Stomach (tissue), 9 donors: ENCODE results near the gene MAGEA12. TPM values are rescaled to one million over a fixed set of nuclear protein-coding genes. Genes with fewer than 3 reads are reported as not detected.
"Not testable (repeated sequence)": the region's sequence is repeated elsewhere in the genome, so short reads cannot be mapped to it uniquely, and the experiment has no call there.

Source experiments
- DNase-seq, 2 donors: peaks; one replicate each; pipeline versions ENCODE4 v3.0.0 to v3.0.0-alpha.2; 2013 to 2019
- H3K27ac ChIP-seq, 5 donors: fragments of 200-600 bp in 4 of 5; sonication (generic) in 4 of 5; one replicate each; pipeline ENCODE4 v1.5.1; 2013 to 2019; ENCODE audit warnings: mild to moderate bottlenecking in 1 of 5, moderate library complexity in 1 of 5
- H3K27me3 ChIP-seq, 3 donors: fragments of 200-600 bp; sonication (generic); one replicate each; pipeline ENCODE4 v1.5.1; 2017 to 2019; ENCODE audit warnings: mixed run types in 1 of 3
- H3K36me3 ChIP-seq, 4 donors: fragments of 200-600 bp; sonication (generic); 1 replicate in 3 of 4; 2 replicates in 1 of 4; pipeline ENCODE4 v1.5.1; 2016 to 2019
- H3K4me1 ChIP-seq, 4 donors: fragments of 200-600 bp; sonication (generic); one replicate each; pipeline ENCODE4 v1.5.1; 2016 to 2019
- H3K4me3 ChIP-seq, 4 donors: fragments of 200-600 bp; sonication (generic) in 3 of 4; one replicate each; pipeline ENCODE4 v1.5.1; 2016 to 2019; ENCODE audit warnings: mild to moderate bottlenecking in 1 of 4
- H3K9me3 ChIP-seq, 4 donors: fragments of 200-600 bp; sonication (generic); one replicate each; pipeline ENCODE4 v1.5.1; 2016 to 2019
- CTCF ChIP-seq, 7 experiments: fragments of 450-650 bp in 4 of 7; fragments of 200-600 bp in 3 of 7; sonication (generic) in 3 of 7; IDR thresholded peaks; one replicate each; pipeline ENCODE4 v1.5.1; 2016 to 2019; ENCODE audit warnings: antibody characterized with exemption in 7 of 7, control low read depth in 2 of 7, mild to moderate bottlenecking in 1 of 7
- EP300 ChIP-seq: sonication (generic); formaldehyde crosslinking; IDR thresholded peaks from one replicate; pipeline ENCODE4 v1.6.1; 2017; ENCODE audit warnings: antibody characterized with exemption
- POLR2A ChIP-seq, 4 donors: fragments of 450-650 bp; IDR thresholded peaks; one replicate each; pipeline ENCODE4 v1.6.1; 2016; ENCODE audit warnings: antibody characterized with exemption in 4 of 4, control low read depth in 2 of 4, mild to moderate bottlenecking in 1 of 4, moderate library complexity in 1 of 4
- POLR2AphosphoS5 ChIP-seq, 3 donors: sonication (generic); formaldehyde crosslinking; IDR thresholded peaks; one replicate each; pipeline ENCODE4 v1.6.1; 2016; ENCODE audit warnings: antibody characterized with exemption in 3 of 3
- WGBS, 5 donors: extraction: QIAGEN DNeasy Blood & Tissue Kit in 3 of 5; methylation state at CpG; one replicate each; pipeline versions ENCODE4 v1.1.5 to v1.1.7; 2013 to 2018; 5-methylcytosine and 5-hydroxymethylcytosine counted together
- intact Hi-C: fragments of 100-400 bp; cut with DNase I; formaldehyde crosslinking; loops from one replicate; pipeline ENCODE4 v1.15.1; 2023; ENCODE audit warnings: low total_unique reads
- polyA plus RNA-seq, 3 donors: library from polyadenylated mRNA; stranded (reverse); fragments of 200-250 nt; gene quantifications; one replicate each; pipeline ENCODE4 v1.2.3, GENCODE V29; 2013
- total RNA-seq, 5 donors: library from RNA; depleted of rRNA; stranded (reverse); fragments of >200 nt; gene quantifications; one replicate each; pipeline versions ENCODE4 v1.1.0 to v1.2.3, GENCODE V29; 2014 to 2016
- donor health status: healthy with polysubstance abuse.
- donor health status: Bipolar disorder and iron deficiency.
- donor health status: healthy.

MAGEA12 gene
- total and polyA plus RNA-seq, 8 donors = not detected

DNA sequence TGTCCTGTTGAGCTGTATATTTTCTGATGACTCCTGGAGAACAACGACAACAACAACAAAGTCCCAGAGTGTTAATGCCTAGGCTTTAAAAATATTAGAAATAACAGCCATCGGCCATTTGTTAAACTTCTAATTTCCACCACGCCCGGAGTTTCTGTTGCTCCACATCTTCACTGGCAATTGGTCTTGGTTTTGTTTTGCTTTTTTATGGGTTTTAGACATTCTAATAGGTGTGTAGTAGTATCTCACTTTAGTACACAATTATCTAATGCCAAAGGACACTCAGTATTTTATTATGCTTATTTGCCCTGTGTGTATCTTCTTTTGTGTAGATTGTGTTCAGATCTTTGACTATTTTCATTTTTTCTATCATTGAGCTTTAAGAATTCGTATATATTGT lies 5.0 kb downstream of the MAGEA12 start:
- Histone ChIP-seq H3K27ac (no peak overlapping the region), H3K4me1 (no peaks in the 10 kb centered on the region), H3K4me3 (no peak overlapping the region), H3K27me3 (no peaks in the 10 kb centered on the region), H3K9me3 (no peaks in the 10 kb centered on the region), H3K36me3 (no peaks in the 10 kb centered on the region)
- TF ChIP-seq POLR2A (IDR thresholded peaks at IDR 0.05) (no peak), EP300 (no peak), POLR2AphosphoS5 (IDR thresholded peaks at IDR 0.05) (no peak), CTCF (IDR thresholded peaks at IDR 0.05) (no peak)
- WGBS, 5 donors = 76 to 90% (median 81%) methylated on average over 5 of the region's 5 CpGs
- intact Hi-C loops = no loop called here
- DNase-seq = no peak

- H3K9me3 ChIP-seq, intact Hi-C loops, H3K4me1 ChIP-seq, DNase-seq, H3K36me3 ChIP-seq, H3K27ac ChIP-seq, H3K4me3 ChIP-seq, H3K27me3 ChIP-seq: not testable (repeated sequence)
- no CpG with 5 or more reads among the region's 35 CpGs for WGBS, 5 donors
Measured at GRCh38 chrX:152753686-152754650, 20.4 kb downstream of the MAGEA12 start, which contains the start of gene MAGEA2. MAGEA2 (minus strand) TSS chrX:152753842; CDS start chrX:152751363, 2,479 bp downstream.

DNA sequence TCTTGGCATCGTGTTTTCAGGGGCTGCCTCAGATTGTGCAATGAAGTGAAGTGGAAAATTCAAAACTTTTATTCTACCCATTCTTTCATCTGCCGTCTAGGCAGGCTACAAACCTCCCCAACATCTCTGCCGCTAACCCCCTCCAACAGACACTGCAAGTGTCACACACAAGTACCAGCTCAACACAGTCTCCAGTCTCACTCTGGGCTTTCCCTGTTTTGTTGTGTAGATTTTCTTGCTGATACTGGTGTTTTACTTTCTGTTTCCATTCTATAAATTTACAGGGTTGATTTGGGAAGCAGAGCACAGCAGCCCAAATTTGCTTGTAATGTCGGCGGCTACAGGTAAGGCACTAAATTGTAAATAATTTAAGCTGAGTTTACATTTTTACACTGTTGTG lies 21.3 kb downstream of the MAGEA12 start:
- DNase-seq, H3K27ac ChIP-seq, H3K9me3 ChIP-seq, intact Hi-C loops, H3K4me1 ChIP-seq, H3K4me3 ChIP-seq, H3K36me3 ChIP-seq, H3K27me3 ChIP-seq: not testable (repeated sequence)
- WGBS, 5 donors = no CpG with 5 or more reads among the region's 5 CpGs

DNA sequence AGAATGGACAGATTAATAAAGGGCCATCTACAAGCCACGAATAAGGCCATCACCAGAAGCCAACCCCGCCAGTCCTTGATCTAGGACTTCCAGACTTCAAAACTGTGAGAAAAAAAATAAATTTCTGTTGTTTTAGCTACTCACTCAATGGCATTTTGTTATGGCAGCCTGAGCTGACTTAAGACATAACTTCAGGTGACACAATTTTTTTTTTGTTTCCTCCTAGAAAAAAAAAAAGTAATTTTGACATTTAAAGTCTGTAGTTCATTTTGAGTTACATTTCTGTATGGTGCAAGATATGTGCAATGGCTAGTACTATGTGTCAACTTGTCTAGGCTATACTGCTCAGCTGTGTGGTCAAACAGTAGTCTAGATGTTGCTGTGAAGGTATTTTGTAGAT lies 25.4 kb downstream of the MAGEA12 start, which contains the start of gene CSAG3:
TSS of gene CSAG3 (plus strand) at position 301 of the 400 bp plus-strand sequence.
- H3K27ac ChIP-seq, H3K4me3 ChIP-seq, H3K27me3 ChIP-seq, H3K9me3 ChIP-seq, H3K4me1 ChIP-seq, H3K36me3 ChIP-seq, DNase-seq, intact Hi-C loops: not testable (repeated sequence)
- WGBS, 5 donors = no CpG with 5 or more reads among the region's 2 CpGs

DNA sequence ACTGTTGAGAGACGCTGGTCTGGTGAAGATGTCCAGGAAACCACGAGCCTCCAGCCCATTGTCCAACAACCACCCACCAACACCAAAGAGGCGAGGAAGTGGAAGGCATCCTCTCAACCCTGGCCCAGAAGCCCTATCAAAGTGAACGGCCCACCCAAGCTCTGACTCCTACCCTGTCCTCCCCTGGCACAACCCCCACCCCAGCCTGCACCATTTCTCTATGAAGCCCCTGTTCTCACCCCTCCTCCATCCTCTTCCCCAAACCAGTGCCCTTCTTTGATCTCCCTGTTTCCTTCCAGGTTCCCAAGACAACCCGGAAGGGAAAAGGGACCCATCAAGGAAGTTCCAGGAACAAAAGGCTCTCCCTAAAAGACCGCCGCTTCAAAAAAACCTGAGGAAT lies 26.0 kb downstream of the MAGEA12 start:
- H3K27ac ChIP-seq, H3K27me3 ChIP-seq, intact Hi-C loops, DNase-seq, H3K36me3 ChIP-seq, H3K9me3 ChIP-seq, H3K4me3 ChIP-seq, H3K4me1 ChIP-seq: not testable (repeated sequence)
- 46 to 100% (median 60%) methylated on average over 1 to 4 of the region's 7 CpGs for WGBS, 5 donors

GRCh38 chrX:152761582-152761981 lies 28.0 kb downstream of the MAGEA12 start:
- WGBS, 5 donors = 82 to 97% (median 86%) methylated on average over 2 to 3 of the region's 7 CpGs; no CpG with 5 or more reads in 2 of the 5 donors
- H3K27ac ChIP-seq, H3K9me3 ChIP-seq, H3K27me3 ChIP-seq, H3K36me3 ChIP-seq, DNase-seq, H3K4me3 ChIP-seq, H3K4me1 ChIP-seq, intact Hi-C loops: not testable (repeated sequence)

DNA sequence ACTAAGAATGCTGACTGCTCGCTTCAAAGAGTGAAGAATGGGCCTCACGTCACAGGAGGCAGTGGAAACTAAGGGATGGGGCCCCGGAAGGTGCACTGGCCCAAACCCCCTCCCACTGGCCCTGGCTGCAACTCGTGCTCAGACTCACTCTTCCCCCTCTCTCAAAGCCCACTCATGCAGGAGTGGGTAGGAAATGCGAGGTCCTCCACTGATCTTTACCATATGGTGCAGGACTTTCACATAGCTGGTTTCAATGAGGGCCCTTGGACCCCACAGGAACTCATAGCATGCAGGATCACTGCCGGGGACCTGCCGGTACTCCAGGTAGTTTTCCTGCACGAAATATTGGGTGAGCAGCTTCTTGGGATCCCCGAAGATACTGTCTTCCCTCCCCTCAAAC lies 33.0 kb downstream of the MAGEA12 start:
- H3K9me3 ChIP-seq, H3K36me3 ChIP-seq, H3K4me3 ChIP-seq, intact Hi-C loops, H3K27me3 ChIP-seq, H3K27ac ChIP-seq, DNase-seq, H3K4me1 ChIP-seq: not testable (repeated sequence)
- 60 to 78% (median 66%) methylated on average over 1 to 9 of the region's 9 CpGs for WGBS, 5 donors

- H3K36me3 ChIP-seq, H3K9me3 ChIP-seq, intact Hi-C loops, H3K27me3 ChIP-seq, DNase-seq, H3K4me1 ChIP-seq, H3K4me3 ChIP-seq, H3K27ac ChIP-seq: not testable (repeated sequence)
- 40 to 76% methylated on average over 1 to 2 of the region's 29 CpGs; no CpG with 5 or more reads in 3 of the 5 donors for WGBS, 5 donors
Measured at GRCh38 chrX:152769549-152770289, 36.2 kb downstream of the MAGEA12 start, which contains the start of gene MAGEA6. MAGEA6 (minus strand) TSS chrX:152769689; CDS start chrX:152767650, 2,039 bp downstream.

GRCh38 chrX:152787062-152787461 lies 53.5 kb downstream of the MAGEA12 start:
- DNase-seq, intact Hi-C loops: not testable (repeated sequence)

More at GRCh38 chrX:152787062-152787461, 53.5 kb downstream of the MAGEA12 start:
- H3K36me3 ChIP-seq, H3K27me3 ChIP-seq, H3K27ac ChIP-seq, H3K4me3 ChIP-seq, H3K4me1 ChIP-seq, H3K9me3 ChIP-seq: not testable (repeated sequence)
- WGBS, 5 donors = no CpG with 5 or more reads among the region's 3 CpGs
